NCI-H345 treated with DMSO at 0.1 percent for 48 hours (cell line): ENCODE results near the gene NINL.
"Not testable (repeated sequence)": the region's sequence is repeated elsewhere in the genome, so short reads cannot be mapped to it uniquely, and the experiment has no call there.

Experiments
- DNase-seq: peaks from one replicate; lab custom pipeline; 2025; ENCODE audit not compliant: unreplicated experiment; lab: John Stamatoyannopoulos, UW

The NINL gene

DNA sequence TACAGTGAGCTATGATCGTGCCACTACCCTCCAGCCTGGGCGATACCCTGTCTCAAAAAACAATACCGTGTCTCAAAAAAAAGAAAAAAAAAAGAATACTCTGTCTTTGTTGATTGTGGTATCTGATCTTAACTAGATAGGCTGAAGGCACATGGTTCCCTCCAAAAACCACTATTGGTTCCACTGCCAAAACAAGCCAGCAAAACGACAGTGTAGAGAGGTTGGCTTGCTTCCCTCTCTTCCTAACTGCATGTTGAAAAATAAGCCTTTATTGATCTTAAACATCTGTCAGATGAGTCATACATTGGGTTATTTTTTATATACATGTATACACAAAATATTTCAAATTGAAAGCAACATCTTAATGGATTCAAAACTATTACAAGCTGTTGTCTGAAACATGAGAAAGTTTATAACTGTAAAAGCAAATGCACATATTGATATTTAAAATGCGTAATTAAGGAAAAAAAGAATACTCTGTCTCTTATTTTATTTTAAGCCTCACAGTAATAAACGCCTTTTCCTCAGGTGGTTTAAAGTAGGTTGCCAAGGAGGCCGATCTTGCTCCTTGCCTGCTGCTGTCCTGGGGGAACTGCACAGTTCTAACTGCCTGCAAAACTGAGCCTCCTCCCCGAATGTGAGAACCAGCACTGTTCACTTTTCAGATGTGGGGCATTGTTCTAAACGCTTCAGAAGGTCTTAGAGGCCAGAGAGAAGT is 7.0 kb upstream of the NINL start:
- no peak for DNase-seq

DNA sequence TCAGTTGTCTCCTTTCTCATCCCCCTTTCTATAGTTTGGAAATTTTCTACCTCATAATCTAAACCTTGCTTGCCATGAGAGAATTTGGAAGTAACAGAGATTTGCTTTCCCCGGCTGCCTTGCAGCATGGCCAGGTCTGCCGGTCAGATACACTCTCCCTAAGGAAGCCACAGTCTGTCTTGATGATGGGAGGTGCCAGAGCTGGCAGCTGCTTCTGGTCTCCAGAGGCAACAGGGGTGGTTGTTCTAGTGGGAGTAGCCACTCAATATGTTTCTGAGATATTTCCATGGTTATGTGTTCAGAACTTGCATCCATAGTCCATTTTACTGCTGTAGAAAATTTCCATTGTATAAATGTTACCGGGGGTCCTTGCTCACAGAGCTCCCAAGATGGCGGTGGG is 5.4 kb upstream of the NINL start:
- not testable (repeated sequence) for DNase-seq

DNA sequence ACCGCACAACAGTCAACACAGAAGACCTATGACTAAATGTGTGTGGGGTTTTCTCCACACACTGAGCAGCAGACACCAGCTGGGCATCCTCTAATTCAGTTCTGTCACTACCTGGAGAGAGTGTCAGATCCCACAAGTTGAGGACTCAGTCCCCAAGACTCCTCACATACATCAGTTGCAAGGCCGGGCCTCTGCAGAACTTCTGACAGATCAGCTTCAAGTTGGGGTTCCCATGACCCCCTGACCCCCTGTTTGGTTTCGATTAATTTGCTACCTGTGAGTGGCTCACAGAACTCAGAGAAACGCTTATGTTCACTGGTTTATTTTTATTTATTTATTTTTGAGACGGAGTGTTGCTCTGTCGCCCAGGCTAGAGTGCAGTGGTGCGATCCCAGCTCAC is 3.2 kb upstream of the NINL start:
- DNase-seq: no peak

DNA sequence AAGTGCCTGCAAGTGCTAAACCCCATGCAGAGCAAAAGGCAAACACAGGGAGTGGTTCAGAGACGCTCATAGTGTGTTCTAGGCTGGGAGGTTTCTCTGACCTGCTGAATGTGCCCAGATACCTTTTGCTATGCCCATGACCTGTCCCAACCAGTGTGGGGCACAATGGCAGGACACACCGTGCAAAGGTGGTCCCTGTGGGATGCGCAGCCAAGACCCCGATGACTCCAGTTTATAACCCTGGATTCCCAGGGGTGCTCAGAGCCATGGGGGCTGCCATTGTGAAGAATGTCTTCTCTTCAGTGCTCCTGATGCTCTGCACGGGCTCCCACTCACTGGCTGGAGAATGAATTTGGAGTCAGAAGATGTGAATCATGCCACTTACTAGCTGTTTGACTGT is 2.2 kb upstream of the NINL start:
- DNase-seq: no peak

DNA sequence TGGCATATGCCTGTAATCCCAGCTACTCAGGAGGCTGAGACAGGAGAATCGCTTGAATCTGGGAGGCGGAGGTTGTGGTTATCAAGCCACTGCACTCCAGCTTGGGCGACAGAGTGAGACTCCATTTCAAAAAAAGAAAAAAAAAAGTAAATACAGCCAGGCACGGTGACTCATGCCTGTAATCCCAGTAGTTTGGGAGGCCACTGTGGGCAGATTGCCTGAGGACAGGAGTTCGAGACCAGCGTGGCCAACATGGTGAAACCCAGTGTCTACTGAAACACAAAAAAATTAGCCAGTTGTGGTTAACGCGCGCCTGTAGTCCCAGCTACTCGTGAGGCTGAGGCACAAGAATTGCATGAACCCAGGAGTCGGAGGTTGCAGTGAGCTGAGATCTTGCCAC is 1.5 kb upstream of the NINL start:
- no peak for DNase-seq

DNA sequence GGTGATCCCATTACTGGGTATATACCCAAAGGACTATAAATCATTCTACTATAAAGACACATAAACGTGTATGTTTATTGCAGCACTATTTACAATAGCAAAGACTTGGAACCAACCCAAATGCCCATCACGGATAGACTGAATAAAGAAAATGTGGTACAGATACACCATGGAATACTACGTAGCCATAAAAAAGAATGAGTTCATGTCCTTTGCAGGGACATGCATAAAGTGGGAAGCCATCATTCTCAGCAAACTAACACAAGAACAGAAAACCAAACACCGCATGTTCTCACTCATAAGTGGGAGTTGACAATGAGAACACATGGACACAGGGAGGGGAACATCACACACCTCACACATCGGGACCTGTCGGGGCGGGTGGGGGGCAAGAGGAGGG is 1.7 kb downstream of the NINL start:
- DNase-seq: not testable (repeated sequence)

DNA sequence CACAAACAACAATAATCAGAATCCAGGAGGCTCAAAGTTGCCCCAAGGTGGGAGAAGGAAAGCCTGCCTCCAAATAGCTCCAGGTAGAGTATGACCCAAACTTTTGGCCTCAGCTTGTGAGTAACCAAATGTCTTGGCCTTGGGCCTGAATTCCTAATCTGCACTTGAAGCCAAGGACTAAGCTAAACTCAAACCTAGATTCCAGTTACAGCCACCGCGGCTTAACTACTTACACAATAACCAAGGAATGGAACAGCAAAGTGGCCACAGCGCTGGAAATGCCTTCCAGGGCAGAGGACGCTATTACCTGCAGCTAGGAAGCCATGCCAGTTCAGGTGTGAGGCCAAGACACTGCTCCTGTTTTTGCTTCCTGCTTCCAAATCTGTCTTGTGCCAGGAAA is 4.6 kb downstream of the NINL start:
- no peak for DNase-seq

DNA sequence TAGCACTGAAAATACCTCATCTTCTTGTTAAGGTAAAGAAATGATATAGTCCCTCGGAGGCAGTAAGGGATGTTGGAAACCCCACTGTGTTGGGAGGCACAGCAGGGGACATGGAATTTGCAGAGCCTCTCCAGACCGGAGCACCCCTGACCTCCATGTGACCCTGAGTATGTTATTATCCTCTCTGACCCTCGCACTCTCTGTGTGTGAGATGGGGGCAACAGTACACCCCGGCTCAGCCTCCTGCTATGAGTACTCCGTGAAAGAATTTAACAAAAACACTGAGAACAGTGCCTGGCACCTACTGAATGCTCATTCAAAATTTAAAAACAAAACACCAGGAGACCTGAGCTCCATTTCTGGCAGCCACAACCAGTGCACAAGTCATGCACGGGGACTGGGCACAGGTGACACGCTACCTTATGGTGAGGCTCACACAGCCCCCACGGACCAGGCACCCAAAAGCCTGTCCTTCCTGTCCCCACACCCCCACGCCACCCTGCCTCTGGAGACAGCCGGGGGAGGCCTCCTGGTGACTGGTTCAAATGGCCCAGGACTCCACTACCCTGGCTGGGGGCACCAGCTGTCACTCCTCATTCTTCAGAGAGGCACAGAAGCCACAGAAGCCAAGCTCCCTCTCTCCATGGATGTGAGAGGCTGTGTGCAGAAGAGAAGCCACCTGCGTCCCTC is 6.1 kb downstream of the NINL start:
- peak; percentile 49 for DNase-seq

DNA sequence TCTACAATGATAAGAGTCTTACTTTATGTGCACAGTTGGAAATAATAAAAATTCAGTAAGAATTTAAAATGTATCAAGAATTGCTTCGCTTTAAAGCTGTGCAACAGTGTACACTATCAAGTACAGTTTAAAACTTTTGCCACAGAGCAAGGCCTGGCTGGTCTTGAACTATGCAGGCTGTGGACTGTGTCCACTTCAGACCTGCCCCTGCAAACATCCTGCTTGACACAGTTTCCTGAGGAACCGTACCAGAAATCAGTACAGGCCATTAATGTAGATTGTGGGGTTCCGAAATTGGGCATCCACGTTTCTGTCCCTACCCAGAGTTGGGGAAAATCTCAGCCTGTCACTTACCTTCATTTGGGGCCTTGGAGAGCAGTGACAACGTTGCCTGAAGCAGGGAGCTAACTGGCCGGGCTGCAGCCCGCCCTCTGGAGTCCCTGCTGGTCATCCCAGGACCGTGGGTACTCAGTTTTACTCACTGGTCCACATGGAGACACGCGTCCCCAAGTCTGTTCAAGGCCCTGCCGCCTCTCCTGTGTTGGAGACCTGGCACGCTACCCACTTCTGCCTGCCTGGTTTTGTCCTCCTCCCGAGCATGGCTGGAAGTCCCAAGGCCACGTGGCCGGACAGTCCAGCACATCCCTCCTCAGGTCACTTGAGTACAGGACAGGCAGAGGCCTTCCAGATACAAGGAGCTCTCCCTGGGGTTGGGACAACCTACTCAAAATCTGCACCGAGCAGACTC is 8.4 kb downstream of the NINL start:
- no peak for DNase-seq

DNA sequence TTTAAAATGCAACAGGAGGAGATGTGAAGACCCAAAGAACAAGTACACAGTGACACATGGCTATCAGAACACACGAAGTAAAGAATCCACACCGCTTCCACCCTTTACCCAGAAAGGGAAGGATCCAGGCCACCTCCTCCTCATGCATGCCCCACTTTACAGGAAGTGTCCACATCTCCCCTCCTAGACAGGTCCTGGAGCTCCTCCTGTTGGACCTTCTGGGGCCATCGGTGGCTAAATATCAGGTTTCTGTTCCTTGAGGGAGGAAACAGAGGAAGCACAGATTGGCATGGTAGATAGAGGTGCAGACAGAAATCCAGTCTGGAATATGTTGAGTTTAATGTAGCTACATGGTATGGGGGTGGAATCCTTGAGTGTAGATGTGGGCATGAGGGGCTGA is 10.9 kb downstream of the NINL start:
- no peak for DNase-seq

DNA sequence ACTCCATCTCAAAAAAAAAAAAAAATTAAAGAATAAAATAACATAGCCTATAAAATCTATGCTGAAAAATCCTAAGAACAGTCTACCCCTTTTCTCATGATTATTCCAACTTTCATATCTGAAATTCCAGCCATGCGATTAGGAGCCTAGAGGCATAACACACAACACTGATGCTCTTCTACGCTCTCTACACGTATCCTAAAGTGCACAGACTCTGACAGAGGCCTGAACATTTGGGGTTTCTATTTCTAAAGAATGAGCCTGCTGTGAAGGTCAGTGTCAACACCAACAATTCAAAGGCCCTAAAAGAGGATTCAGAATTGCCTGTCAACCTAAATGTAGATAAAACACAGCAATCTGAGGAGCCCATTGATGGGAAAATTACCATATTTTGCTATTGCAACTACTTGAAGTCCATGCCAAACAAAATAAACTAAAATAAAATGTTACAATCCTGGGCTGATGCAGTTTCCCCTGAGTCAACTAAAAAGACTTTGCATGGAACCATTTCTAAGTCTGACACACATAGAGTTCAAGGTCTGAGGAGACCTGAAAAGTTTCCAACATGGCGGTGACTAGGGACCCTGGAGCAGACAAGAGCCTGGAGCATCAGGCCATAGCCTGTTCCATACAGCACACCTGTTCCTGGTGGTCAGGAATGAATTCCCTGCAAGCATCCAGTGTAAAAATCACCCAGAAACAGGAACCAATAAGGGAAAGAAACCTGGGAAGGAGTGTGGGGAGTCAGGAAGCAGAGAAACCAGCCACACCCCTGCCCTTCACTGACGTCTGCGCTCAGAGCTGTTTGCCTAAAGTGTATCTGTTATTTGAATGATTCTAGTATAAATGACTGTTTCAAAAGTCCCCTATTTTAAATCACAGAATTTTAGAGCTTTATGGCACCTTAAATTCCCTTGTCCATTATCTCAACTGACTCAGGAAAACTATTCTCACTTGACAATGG is 11.8 kb downstream of the NINL start:
- no peak for DNase-seq

DNA sequence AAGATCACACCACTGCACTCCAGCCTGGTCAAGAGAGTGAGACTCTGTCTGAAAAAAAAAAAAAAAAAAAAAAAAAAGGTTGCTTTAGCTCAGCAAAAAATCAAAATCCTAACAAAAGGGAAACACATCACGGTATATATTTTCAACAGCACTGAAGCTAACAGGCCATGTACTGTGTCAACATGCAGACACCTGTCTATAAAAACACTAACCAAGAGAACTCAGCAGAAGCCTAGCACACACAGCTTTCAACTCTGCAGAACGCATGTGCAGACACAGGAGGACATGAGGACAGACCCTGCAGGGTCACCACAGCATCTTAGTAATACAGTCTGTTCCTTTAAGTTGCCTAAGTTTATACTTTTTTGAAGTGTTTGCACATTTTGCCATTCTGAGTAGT is 13.5 kb downstream of the NINL start:
- DNase-seq: peak; percentile 43

DNA sequence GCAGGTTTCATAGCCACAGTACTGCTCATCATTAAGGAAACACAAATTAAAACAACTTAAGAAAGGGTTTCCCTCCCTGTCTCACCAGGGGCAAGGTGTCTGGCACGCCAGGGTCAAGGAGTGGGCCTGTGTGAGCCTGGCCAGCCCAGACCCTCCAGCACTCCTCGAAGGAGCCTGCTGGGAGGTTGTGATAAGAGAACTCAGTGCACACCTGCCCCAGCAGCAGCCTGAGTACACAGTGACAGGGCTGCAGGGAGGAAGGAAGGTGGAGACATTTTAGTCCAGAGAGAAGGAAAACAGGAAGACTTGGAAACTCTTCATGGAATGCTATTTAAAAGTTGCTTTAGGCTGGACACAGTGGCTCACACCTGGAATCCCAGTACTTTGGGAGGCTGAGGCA is 14.1 kb downstream of the NINL start:
- DNase-seq: no peak

DNA sequence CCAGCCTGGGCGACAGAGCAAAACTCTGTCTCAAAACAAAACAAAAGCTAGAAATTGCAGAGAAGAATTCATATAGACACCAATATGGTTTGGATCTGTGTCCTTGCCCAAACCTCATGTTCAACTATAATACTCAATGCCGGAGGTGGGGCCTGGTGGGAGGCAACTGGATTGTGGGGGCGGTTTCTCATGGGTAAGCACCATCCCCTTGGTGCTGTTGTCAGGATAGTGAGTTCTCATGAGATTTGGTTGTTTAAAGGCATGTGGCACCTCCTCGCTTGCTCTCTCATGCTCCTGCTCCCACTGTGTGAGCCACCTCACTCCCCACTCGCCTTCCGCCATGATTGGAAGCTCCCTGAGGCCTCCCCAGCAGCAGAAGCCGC is 15.2 kb downstream of the NINL start:
- DNase-seq: no peak

DNA sequence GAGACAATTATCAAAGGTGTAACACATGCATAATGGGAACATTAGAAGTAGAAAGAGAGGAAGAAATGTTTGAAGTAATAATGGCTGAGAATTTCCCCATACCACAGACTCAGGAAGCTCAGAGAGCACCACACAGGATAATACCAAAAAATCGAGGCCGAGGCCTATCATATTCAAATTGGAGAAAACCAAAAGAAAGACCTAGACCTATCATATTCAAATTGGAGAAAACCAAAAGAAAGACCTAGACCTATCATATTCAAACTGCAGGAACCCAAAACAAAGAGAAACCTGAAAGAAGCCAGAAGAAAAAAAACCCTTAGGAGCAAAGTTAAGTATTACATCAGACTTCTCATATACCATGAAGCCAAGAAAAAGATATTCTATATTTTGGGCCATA is 18.0 kb downstream of the NINL start:
- DNase-seq: no peak

DNA sequence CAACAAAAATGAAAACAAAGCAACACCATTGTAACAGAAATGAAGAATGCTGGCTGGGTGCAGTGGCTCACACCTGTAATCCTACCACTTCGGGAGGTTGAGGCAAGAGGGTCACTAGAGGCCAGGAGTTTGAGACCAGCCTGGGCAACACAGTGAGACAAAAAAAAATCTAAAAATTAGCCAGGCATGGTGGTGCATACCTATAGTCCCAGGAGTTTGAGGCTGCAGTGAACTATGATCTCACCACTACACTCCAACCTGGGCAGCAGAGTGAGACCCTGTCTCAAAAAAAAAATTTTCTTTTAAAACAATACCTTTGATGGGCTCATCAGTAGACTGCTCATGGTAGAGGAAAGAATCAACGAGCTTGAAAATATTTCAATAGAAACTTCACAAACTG is 18.5 kb downstream of the NINL start:
- DNase-seq: no peak

DNA sequence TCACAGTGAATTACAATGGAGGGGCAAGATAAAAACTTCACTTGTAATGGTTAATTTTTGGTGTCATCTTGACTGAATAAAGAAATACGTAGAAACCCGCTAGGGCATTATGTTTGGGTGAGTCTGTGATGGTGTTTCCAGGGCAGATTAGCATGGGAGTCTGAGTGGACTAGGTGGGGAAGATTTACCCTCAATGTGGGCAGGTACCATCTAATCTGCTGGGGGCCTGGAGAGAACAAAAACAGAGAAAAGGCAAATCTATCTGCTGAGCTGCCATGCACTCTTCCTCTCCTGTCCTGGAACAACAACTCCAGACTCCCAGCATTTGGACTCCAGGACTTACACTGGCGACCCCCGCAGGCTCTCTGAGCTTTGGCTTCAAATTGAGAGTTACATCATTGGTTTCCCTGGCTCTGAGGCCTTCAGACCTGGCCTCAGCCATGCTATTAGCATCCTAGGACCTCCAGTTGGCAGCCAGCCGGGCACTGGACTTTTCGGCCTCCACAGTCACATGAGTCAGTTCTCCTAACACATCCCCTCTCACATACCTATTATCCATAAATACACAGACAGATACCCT is 19.7 kb downstream of the NINL start:
- no peak for DNase-seq

DNA sequence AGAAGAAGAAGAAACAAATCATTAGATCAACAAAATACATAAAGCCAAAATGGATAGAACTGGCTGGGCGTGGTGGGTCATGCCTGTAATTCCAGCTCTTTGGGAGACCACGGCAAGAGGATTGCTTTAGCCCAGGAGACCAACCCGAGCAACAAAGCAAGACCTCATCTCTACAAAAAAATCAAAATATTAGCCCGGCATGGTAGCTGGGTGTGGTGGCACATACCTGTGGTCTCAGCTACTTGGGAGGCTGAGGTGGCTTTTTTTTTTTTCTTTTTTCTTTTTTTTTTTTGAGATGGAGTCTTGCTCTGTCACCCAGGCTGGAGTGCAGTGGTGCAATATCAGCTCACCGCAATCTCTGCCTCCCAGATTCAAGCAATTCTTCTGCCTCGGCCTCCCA is 21.5 kb downstream of the NINL start:
- DNase-seq: no peak

DNA sequence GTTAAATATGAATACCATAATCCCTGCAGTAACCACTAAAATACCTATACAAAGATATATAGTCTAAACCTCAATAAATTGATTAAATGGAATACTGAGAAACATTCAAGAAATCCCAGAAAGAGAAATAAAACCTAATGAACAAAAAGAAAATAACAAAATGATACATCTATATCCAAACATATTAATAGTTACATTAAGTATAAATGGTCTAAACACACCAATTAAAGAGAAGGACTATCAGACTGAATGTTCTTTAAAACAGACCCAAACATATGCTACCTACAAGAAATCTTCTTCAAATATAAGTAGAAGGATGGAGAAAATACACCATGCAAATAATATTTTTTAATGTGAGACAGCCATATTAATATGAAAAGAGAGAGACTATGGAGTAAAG is 22.0 kb downstream of the NINL start:
- DNase-seq: no peak

DNA sequence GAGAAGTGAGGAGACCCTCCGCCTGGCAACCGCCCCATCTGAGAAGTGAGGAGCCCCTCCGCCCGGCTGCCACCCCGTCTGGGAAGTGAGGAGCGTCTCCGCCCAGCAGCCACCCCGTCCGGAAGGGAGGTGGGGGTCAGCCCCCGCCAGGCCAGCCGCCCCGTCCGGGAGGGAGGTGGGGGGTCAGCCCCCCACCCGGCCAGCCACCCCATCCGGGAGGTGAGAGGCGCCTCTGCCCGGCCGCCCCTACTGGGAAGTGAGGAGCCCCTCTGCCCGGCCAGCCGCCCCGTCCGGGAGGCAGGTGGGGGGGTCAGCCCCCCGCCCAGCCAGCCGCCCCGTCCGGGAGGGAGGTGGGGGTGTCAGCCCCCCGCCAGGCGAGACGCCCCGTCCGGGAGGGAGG is 23.6 kb downstream of the NINL start:
- DNase-seq: not testable (repeated sequence)

DNA sequence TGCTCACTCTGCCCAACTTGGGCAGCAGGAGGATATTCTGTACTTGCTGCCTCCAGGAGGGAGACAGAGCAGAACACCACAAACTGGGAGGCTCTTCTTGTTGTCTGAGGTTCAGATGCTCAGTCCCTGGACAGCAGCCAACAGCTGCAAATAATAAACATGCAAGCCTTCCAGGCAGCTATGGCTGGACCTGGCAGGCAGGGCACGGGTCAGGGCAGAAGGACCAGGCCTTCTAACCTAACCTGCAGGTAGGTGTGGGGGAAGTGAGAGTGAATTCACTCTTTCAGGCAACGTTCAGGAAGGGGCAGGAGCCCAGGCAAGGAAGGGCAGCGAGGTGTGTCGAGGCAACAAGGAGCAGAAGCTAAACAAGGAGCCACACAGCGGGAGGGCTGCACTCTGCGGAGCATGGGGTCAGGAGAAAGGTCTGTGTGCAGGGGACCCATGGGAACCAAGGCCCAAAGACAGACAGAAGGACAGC is 31.5 kb downstream of the NINL start:
- DNase-seq: no peak
